Right lung (tissue), 5 donors: ENCODE measurements around the gene OLIG1. TPM values are rescaled to one million over a fixed set of nuclear protein-coding genes. Genes with fewer than 3 reads are reported as not detected.

Experiments used
- DNase-seq, 2 donors: peaks; one replicate each; pipeline ENCODE4 v3.0.0-alpha.2; 2013
- polyA plus RNA-seq, 5 donors: library from polyadenylated mRNA; unstranded; fragments of 120-200 nt; gene quantifications; one replicate each; pipeline versions ENCODE4 v1.2.1 to v1.2.3, GENCODE V29; 2013; ENCODE audit warnings: inconsistent platforms in 1 of 5, low replicate concordance in 1 of 5; ENCODE audit not compliant: insufficient read length in 5 of 5, insufficient read depth in 1 of 5

OLIG1 gene
- polyA plus RNA-seq, 5 donors = 0.10 to 0.50 (median 0.31) TPM; not detected in 2

DNA sequence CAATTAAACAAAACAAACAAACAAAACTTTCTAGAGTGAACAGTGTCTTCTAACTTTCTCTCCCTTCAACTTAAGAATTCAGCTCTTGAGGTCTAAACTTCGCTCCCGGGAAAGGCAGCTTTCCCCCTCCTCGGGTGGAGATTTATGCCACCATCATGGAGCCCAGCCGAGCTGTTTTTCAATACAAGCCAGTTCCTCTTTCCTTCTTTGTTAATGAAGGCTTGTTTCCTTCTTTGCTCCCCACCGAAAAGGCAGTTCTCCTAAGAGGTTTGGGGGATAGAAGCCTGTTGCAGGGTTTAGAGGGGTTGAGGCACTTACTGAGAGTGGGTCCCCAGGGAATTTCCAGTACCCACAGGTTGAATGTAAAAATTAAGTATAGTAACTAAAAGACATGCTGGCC, 26.5 kb downstream of the OLIG1 start:
- no peak for DNase-seq

DNA sequence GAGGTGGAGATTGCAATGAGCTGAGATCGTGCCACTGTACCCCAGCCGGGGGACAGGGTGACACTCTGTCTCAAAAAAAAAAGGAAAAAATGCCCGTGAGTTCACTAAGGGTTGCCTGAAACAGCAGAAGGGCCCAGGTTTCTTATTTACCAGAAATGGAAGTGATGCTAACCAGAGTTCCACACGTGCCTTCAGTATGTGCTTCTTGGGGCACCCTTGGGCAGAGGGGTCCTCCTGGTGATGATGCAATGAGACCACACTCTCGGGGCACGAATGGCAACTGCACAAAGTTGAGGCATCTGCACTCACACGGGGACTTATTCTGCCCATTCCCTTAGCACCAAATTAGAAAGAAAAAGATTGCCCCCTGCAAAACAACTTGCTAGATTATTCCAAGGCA, 29.2 kb downstream of the OLIG1 start:
- DNase-seq = no peak

DNA sequence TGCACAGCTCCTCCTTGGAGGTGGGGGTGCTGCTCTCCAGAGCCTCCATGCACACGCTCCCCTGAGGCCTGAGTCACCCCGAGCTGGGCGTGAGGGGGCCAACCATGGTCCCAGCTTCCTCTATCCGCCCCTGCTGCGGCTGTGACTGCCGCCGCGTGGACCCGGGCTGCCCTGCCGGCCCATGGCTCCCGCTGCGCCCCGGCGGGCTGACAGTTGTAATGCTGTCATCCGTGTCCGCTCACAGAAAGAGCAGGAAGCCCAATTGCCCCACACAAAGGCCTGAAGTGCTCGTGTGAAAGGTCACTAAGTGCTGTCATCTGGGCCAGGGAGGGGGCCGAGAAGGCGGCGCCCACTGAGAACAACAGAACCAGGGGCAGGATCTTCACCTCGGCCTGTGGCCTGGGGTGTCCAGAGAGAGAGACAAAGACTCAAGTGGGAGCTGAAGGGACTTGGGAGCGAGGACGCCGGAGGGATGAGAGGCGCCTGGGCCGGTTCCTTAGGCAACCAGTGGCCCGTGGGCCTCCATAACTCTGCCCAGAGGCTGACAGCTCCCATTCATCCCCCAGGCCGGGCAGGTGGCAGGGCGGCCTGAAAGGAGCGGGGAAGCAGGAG, 31.5 kb downstream of the OLIG1 start:
- DNase-seq = no peak

DNA sequence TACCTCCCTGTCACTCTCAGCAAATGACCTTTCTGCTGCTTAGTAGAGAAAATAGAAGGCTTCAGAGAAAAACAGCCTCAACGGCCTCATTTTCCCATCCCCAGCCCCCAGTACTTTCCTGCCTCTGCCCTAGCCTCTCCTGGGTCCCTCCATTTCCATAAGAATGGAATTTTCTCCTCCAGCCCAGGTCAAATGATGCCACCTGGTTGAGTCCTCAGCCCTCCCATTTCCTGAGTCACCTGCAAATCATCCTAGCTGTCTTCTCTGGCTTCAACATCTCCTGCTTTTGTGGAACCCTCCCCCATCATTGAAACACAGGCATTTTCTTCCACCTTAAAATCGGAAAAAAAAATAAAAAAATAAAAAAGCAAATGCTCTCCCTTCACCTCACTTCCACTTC, 35.1 kb downstream of the OLIG1 start:
- DNase-seq = no peak

DNA sequence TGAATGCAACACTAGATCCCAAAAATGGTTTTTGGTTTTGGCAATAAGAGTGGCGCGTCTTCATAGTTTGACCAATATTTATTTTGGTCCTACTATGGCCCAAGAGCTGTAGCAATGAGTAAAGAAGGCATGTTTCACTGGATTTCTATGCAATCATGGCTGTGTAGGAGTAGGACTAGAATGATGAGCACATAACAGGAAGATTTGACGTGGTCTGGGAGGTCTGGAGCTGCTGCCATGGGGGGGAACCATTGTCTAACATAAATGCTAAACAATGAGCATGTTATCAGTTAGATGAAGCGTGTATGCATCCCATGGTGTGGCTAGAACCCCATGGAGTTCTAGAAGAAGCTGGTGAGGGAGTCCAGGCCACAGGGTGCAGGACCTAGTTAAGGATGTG, 38.3 kb downstream of the OLIG1 start:
- no peak for DNase-seq

DNA sequence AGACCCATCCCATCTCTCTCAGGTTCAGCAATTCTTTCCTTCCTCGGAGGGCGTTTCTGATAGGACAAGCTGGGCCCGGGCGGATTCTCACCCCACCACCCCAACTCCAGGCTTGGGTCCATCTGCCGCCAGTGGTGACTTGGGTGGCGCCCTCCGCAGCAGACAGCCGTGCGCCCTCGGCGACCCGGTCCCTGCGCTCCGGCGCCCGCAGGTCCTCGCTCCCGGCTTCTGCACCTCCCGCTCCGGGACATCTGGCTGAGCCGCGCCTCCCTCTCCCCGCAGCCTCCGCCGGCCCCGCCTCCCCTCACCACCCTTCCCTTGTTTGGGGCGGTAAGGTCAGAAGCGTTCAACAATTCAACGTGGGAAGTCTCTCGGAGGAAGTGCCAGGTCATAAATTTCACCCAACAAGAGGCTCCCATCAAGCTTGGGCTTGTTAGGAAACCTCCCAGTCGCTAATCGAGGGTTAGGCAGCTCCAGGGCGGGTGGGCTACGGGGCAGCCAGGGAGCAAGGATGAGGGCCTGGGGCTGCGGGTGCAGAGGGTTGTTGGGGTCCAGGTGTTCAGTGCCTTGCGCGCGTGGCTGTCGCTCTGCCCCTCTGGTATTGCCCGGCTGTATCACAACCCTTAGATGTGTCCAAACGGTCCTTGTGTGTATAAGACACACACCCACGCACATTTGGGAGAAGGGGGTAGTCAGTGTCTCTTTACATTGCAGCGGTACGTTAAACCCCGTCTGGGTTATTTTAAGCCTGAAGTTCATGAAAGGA, 39.8 kb downstream of the OLIG1 start:
- DNase-seq = no peak

DNA sequence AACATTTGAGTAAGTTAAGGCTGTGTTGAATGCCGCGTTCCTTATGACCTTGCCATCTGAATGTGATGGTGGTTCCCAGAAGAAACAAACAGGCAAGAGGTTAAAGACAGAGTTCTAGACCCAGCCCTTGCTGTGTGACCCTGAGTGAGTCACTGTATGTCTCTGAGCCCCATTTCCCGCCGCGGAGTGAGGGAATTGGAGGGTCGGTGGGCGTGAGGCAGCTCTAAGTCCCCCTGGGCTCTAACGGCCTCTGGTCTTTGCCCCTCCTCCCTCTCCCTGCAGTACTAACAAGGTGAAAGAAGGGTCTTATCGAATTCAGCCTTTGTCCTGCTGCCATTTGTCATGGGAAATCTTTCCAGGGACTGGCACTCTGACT, 40.4 kb downstream of the OLIG1 start:
- DNase-seq = no peak

DNA sequence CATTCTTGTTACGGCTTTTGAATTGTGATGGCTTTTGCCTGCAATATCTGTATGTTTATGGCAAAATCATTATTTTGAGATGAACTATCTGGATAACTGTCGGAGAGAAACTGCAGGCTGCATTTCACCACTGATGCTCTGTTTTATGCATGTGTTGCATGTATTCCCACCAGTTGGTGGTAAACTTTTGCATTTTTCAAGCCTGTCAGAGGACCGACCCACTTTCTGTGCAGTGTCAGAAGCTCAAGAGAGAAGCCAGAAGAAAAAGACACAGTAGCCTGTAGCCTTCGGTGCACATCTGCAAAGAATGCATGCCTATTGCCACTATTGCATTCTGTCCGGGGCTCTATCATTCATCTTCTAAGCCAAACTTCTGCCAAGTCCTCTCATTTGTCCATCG, 41.6 kb downstream of the OLIG1 start:
- DNase-seq = no peak

DNA sequence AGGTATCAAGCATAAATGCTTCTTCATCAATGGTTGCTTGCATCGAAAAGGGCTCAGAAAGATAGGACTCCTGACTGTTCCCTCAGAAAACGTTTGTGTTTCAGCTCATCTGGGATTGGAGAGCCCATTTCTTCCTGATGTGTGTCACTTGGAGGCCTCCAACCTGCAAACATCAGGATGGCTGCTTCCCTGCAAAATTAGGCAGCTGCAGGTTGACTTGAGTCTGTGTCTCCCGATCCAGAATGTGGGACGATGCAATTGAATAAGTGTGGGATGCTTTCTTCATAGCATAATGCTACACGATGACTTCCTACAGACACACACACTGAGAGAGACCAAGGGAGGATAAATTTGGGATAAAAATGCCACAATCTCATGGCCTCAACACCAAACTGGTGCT, 42.2 kb downstream of the OLIG1 start:
- DNase-seq = no peak

DNA sequence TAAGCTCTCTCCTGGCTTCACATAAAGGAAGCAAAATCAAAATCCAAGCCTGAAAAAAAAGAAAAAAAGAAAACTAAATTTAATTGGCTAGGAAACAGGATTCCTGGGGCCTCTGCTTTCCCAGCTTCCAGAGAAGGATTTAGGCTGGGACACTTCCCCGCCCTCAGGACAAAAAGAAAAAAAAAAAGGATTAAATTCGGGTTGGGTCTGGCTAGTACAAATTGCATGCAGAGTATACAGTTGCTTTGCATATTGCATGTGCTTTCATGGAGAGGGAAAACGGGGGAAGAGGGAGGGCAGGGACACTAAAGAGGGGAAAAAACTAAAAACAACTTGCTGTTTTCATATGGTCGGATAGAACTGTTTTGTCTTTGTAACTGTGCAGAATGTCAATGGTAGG, 42.7 kb downstream of the OLIG1 start:
- no peak for DNase-seq

DNA sequence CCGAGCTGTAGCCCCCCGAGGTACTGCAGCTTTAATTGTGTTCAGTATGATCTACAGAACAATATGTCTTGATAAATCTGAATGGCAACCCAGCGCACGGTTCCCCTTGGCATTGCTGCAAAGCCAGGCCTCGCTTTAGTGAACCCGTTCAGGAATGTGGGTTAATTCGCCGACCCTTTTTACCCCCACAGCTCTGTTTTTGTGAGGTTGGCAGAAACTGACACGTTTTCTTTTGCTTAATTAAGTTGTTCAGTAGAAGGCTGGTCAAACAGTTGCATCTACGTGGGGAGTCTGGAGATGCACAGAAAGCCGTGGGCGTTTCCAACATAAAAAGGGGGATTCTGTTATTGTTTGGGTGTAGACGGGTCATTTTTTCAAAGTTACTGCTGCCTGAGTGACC, 43.2 kb downstream of the OLIG1 start:
- DNase-seq = no peak

DNA sequence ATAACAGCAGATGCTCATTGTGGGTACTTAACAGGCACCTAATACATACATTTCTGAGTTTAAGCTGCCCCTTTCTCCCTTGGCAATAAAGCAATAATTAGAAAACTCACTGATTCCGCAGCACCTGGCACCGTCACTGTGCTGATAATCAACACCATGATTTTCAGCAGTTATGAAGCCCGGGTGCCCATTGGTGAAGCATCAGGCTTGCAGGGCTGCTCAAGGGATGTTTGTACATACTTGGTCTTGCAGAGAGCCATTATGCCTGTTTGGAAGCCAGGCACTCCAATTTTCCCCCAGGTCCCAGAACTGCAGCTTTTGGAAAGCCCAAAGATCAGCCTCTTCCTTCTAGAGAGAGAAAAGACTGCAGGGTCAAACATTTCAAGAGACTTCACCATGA, 44.3 kb downstream of the OLIG1 start:
- DNase-seq = no peak

DNA sequence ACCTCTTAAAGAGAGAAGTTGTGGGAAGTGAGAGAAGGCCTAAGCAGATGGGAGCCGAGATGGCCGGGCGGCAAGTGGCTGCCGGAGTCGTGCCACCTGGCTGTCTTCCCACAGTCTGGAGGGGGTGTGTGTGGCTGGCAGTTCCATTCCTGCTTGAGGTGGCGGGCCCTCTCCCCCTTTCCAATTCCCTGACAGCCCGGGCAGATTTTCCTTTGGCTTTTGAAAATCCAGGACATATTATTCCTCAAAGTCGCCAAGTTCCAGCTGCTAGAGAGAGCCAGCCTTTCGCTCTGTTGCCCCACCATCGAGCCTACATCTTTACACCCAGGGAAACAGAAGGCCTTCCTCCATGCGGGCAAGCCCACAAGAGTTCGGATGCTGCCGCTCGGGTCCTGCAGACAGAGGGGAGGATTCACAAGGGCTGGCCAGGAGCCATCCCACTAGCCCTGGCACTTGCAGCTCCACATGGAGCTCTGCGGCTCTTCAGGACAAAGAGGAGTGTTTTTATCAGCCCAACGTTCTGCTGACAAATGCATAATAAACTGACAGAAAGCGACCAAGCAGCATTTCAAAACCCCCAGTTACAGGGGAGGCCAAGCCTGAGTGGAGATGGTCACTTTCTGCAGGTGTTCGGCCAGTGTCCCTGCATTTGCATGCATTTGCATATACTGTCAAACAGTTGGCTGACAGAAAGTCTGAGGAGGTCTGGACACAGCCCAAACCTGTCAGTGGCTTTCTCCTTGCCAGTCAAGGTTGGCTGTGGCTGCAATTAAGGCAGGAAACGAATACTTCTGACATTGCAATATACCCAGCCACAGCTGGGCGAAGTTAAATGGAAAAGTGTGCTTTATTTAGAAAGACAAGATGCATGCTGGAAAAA, 45.9 kb downstream of the OLIG1 start:
- DNase-seq = no peak

DNA sequence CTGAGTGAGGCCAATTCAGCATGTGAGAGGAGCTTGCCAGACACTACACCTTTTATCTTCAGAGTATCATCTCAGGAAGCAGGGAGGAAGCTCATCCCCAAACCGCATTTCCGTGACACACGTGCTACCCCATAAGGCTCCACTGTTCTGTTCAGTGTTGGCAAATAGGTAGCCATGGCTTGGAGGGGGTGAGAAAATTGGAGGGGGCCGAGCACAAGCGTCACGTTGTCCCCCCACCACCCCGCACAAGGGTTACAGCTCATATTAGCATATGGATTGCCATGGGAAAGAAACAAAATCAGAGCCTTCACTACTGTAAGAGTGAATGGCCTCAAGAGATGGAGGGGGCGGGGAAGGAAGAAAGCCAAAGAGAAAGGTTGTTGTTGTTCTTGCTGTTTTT, 46.7 kb downstream of the OLIG1 start:
- no peak for DNase-seq

DNA sequence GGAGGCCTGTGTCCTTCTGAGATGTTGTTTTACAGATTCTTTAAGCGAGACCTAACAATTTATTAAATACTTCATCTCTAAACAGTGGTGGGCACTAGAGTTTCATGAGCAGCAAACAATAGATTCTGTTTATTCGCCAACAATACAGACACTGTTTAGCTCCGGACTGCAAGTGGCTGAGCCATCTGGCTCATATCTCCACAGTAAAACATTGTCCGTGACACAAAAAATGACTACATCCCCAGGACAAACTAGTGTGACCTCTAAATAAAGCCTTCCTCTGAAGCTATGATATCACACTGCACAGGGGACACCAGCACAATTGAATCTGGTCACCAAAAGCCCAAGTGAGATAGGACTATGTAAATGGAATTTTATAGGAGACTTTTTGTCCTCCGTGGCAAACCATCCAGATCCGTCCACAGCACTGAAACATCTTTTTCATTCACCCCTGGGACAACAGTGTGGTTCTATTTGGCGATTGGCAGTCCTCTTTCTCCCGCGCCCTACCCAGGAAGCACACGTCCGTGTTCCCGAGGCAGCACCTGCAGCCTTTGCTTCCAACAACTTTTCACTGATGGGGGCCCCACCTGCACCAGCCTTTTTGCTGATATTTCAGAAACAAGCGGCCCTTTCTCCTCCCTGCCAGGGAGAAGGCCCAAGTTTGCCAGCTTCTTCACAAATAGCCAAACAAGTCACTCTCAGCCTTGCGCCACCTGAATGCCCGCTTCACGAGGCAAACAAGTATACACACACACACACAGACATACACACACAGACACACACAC, 47.4 kb downstream of the OLIG1 start:
- DNase-seq = no peak

Other genes with a start within 250 kb of the OLIG1 start
- gene OLIG2, start 44.2 kb upstream of the OLIG1 start, polyA plus RNA-seq = not detected
- gene IFNAR2, start 159.8 kb downstream of the OLIG1 start, polyA plus RNA-seq = 10 to 100 TPM; 15.0 to 27.4 (median 22.0) TPM
- 10 to 100 TPM; 24.0 to 30.2 (median 29.8) TPM for gene IL10RB, start 196.2 kb downstream of the OLIG1 start, polyA plus RNA-seq